H7 (cell line): Measurements from ENCODE around the gene SWI5. TPM values are rescaled to one million over a fixed set of nuclear protein-coding genes. Genes with fewer than 3 reads are reported as not detected.

Experiments used
- DNase-seq: peaks from one replicate; pipeline ENCODE4 v3.0.0; 2012
- H3K27me3 ChIP-seq: 2 replicates; pipeline ENCODE4 v1.6.0; 2011; ENCODE audit warnings: mild to moderate bottlenecking, low read length; ENCODE audit not compliant: control insufficient read depth, insufficient read depth
- H3K36me3 ChIP-seq: replicated peaks from 2 replicates; pipeline ENCODE4 v1.5.1; 2011; ENCODE audit warnings: low read length; ENCODE audit not compliant: control insufficient read depth, insufficient read depth
- H3K4me3 ChIP-seq: 2 replicates; pipeline ENCODE4 v1.5.1; 2011; ENCODE audit warnings: low read depth, mild to moderate bottlenecking, control low read depth, low read length, moderate library complexity; ENCODE audit not compliant: insufficient read depth
- total RNA-seq: library from RNA; depleted of rRNA; stranded (reverse); fragments of >200 nt; shearing (Covaris generic); gene quantifications from 2 replicates; pipeline ENCODE4 v1.2.3, GENCODE V29; 2014; rRNA removed

SWI5 gene
- total RNA-seq, 1 experiment from 2014 or later = 53.3 TPM

GRCh38 chr9:128335914-128336313 is 59.8 kb downstream of the SWI5 start:
- no peak for DNase-seq
- Histone ChIP-seq H3K4me3 (no peak overlapping the region), H3K36me3 (no peaks in the 10 kb centered on the region; the same call in 1 of the 2 replicates), H3K27me3 (no peaks in the 10 kb centered on the region)

GRCh38 chr9:128337936-128338335 is 61.9 kb downstream of the SWI5 start:
- no peak for DNase-seq
- Histone ChIP-seq H3K27me3 (no peaks in the 10 kb centered on the region), H3K36me3 (peaks cover 3% of the 10 kb centered on the region), H3K4me3 (no peak overlapping the region)

Other genes starting within 250 kb of the SWI5 start
- 10.3 and 12.3 TPM in 2 replicates for gene NAIF1, start 209.0 kb upstream of the SWI5 start, total RNA-seq
- 23.1 and 23.7 TPM in 2 replicates for gene SLC25A25, start 208.0 kb upstream of the SWI5 start, total RNA-seq
- 143 and 197 TPM in 2 replicates for gene PTGES2, start 148.5 kb upstream of the SWI5 start, total RNA-seq
- gene LCN2, start 126.8 kb upstream of the SWI5 start, total RNA-seq = 1.4 TPM in 1 of 2 replicates, not detected in the other
- 121 and 130 TPM in 2 replicates for gene BBLN, start 116.0 kb upstream of the SWI5 start, total RNA-seq
- gene CIZ1, start 84.7 kb upstream of the SWI5 start, total RNA-seq = 36.8 and 41.0 TPM in 2 replicates
- 16.9 and 35.0 TPM in 2 replicates for gene DNM1, start 72.9 kb upstream of the SWI5 start, total RNA-seq
- gene GOLGA2, start 269 bp upstream of the SWI5 start, total RNA-seq = 34.4 and 48.7 TPM in 2 replicates
- gene TRUB2, start 46.2 kb downstream of the SWI5 start, total RNA-seq = 35.5 and 51.9 TPM in 2 replicates
- gene COQ4, start 46.6 kb downstream of the SWI5 start, total RNA-seq = 45.9 and 55.3 TPM in 2 replicates
- gene SLC27A4, start 64.3 kb downstream of the SWI5 start, total RNA-seq = 26.2 and 39.0 TPM in 2 replicates
- 74.3 and 99.6 TPM in 2 replicates for gene URM1, start 95.1 kb downstream of the SWI5 start, total RNA-seq
- 12.6 and 15.5 TPM in 2 replicates for gene CERCAM, start 144.6 kb downstream of the SWI5 start, total RNA-seq
- 12.0 and 15.8 TPM in 2 replicates for gene ODF2, start 179.7 kb downstream of the SWI5 start, total RNA-seq
- gene GLE1, start 228.4 kb downstream of the SWI5 start, total RNA-seq = 21.2 and 24.5 TPM in 2 replicates